Cardiac muscle cell (in vitro differentiated cells and primary cell): Measurements from ENCODE around the gene MUSTN1. TPM values are rescaled to one million over a fixed set of nuclear protein-coding genes. Genes with fewer than 3 reads are reported as not detected.

Experiments
- DNase-seq, 2 donors: peaks; one replicate each; pipeline versions ENCODE4 v3.0.0 to v3.0.0-alpha.2; 2010 to 2017; ENCODE audit warnings: low read depth in 1 of 2, low spot score in 1 of 2
- H3K27ac ChIP-seq: fragments of 200-600 bp; sonication (generic); 2 replicates; pipeline ENCODE4 v1.5.1; 2016
- H3K27me3 ChIP-seq: fragments of 200-600 bp; sonication (generic); 2 replicates; pipeline ENCODE4 v1.6.0; 2016; ENCODE audit warnings: control low read depth
- H3K36me3 ChIP-seq: fragments of 200-600 bp; sonication (generic); 2 replicates; pipeline ENCODE4 v1.5.1; 2016; ENCODE audit warnings: control low read depth
- H3K4me1 ChIP-seq: fragments of 200-600 bp; sonication (generic); 2 replicates; pipeline ENCODE4 v1.8.1; 2017; ENCODE audit warnings: low read depth, mild to moderate bottlenecking, mixed run types
- H3K4me3 ChIP-seq: fragments of 200-600 bp; sonication (generic); 2 replicates; pipeline ENCODE4 v1.5.1; 2016; ENCODE audit warnings: mild to moderate bottlenecking
- H3K9me3 ChIP-seq: fragments of 200-600 bp; sonication (generic); 2 replicates; pipeline ENCODE4 v1.5.1; 2017; ENCODE audit warnings: low read depth, mild to moderate bottlenecking, control low read depth
- polyA plus RNA-seq: library from polyadenylated mRNA; unstranded; fragments of >200 nt; fragmentation: Nextera tagmentation; extraction: Ambion mirVana; gene quantifications from 2 replicates; pipeline ENCODE4 v1.2.1, GENCODE V29; 2016
- total RNA-seq: library from RNA; depleted of rRNA; stranded (reverse); fragments of >200 nt; gene quantifications from 2 replicates; pipeline ENCODE4 v1.2.3, GENCODE V29; 2016
- TF ChIP-seq, protein P1 (sequence below): IDR thresholded peaks from 2 replicates; pipeline ENCODE4 v1.5.1; 2012; ENCODE audit warnings: low read depth, mild to moderate bottlenecking, low read length

Gene MUSTN1
- total and polyA plus RNA-seq, 2 experiments from 2014 or later = not detected

DNA sequence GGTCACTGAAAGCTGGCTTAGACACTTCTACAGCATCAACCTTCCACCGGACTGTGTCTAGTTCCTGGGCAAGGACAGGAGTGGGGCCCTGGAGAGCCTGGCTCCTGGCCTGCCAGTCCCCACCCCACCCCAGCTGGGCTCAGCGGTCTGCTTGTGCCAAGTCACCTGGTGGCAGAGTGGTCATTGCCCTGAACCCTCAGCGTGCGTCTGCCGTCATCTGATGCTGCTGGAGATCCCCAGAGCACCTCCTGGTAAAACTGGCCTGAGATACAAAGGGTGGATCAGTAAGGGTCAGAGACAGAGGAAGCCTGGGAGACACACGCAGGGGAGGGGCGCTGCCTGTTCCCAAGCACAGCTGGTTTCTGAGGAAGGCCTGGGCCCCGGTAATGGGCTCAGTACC is 21.0 kb downstream of the MUSTN1 start:
- Histone ChIP-seq H3K27me3 (no peaks in the 10 kb centered on the region), H3K36me3 (no peaks in the 10 kb centered on the region), H3K4me1 (no peaks in the 10 kb centered on the region), H3K9me3 (no peaks in the 10 kb centered on the region), H3K4me3 (no peak overlapping the region), H3K27ac (no peak overlapping the region)
- no peak for DNase-seq
- TF ChIP-seq, protein P1, sequence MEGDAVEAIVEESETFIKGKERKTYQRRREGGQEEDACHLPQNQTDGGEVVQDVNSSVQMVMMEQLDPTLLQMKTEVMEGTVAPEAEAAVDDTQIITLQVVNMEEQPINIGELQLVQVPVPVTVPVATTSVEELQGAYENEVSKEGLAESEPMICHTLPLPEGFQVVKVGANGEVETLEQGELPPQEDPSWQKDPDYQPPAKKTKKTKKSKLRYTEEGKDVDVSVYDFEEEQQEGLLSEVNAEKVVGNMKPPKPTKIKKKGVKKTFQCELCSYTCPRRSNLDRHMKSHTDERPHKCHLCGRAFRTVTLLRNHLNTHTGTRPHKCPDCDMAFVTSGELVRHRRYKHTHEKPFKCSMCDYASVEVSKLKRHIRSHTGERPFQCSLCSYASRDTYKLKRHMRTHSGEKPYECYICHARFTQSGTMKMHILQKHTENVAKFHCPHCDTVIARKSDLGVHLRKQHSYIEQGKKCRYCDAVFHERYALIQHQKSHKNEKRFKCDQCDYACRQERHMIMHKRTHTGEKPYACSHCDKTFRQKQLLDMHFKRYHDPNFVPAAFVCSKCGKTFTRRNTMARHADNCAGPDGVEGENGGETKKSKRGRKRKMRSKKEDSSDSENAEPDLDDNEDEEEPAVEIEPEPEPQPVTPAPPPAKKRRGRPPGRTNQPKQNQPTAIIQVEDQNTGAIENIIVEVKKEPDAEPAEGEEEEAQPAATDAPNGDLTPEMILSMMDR = no peak

DNA sequence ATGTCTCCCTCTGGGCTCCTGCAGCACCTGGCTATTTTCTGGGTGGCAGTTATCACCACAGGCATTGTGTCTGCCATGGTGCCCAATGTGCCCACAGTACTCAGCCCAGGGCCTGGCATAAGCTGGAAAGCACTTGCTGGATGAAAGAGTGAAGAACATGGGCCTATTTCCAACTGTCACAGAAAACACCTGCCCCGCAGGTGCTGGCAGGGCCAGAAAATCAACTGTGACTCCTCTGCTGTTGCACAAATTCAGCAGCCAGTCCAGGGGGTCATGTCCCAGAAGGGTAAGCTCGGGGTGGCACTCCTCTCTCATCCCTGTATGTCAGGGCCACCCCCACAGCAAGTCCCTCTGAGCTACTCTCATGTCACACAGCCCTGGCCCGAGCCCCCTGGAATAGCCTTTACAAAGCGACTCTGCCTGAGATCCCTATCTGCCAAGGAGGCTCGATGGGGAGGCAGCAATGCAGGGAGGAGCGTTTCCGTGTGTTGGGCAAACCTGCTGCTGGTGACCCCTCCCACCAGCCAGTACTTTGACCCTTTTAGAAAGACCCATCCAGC is 23.3 kb downstream of the MUSTN1 start:
- no peak overlapping the region for H3K4me3 ChIP-seq
- H3K9me3 ChIP-seq = no peaks in the 10 kb centered on the region
- H3K4me1 ChIP-seq = no peaks in the 10 kb centered on the region
- no peaks in the 10 kb centered on the region for H3K36me3 ChIP-seq
- TF ChIP-seq, protein P1 = no peak
- no peak for DNase-seq
- no peak overlapping the region for H3K27ac ChIP-seq
- peaks cover 3% of the 10 kb centered on the region for H3K27me3 ChIP-seq

DNA sequence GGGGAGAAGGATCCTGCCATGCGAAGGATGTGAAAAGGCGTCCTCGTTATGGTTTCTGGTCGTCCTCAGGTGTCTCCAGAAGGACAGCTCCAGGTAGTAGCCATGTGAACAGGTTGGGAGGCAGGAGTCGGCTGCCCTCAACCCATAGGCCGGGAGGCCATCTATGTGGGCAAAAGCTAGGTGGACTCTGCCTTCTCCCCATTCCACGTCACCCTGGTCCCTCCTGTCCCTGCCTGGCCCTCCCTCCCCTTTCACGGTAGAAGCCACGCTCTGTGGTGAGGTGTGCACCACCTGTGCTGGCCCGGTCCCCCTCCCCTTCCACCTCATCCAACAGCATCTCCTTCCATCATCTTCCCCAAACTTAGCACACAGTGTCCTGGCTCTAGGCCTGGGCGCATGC is 23.9 kb downstream of the MUSTN1 start:
- TF ChIP-seq, protein P1 = no peak

DNA sequence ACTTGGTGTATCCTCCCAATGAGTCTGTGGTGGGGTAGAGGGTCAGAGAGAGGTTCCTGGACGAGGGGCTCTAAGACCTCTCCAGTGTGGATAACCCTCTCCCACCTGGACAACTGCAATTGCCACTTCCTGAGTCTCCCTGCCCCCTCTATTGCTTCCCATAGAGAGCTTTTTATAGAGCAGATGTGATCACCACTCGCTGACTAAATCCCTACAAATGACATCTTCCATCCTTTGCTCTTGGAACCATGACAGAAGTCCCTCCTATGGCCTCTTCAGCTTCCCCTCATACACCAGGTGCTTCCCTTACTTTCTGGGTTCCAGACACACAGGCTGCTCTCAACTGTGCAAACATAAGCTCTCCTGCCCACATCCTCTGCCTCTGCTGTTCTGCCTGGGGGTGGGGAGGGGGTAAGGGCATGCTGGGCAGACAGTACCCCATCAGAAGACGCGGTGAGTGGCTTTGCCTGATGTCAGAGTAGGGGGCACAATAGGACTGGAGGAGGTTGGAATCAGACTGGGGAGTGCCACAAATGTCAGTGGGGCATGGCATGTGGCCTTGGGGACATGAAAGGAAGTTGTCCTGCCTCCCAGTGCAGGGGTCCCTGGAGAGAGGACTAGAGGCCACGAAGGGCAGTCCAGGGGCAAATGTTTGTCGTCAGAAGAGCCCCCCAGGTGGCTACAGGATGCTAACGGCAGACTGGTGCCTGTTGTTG is 25.0 kb downstream of the MUSTN1 start:
- DNase-seq = no peak
- Histone ChIP-seq H3K9me3 (no peaks in the 10 kb centered on the region), H3K4me1 (no peaks in the 10 kb centered on the region), H3K4me3 (no peak overlapping the region), H3K36me3 (no peaks in the 10 kb centered on the region), H3K27me3 (peaks cover 3% of the 10 kb centered on the region), H3K27ac (no peak overlapping the region)
- TF ChIP-seq, protein P1 = no peak

More for the DNA sequence above, 23.9 kb downstream of the MUSTN1 start:
- H3K9me3 ChIP-seq = no peaks in the 10 kb centered on the region
- no peak overlapping the region for H3K4me3 ChIP-seq
- no peaks in the 10 kb centered on the region for H3K36me3 ChIP-seq
- no peak overlapping the region for H3K27ac ChIP-seq
- H3K4me1 ChIP-seq = no peaks in the 10 kb centered on the region
- peaks cover 3% of the 10 kb centered on the region for H3K27me3 ChIP-seq
- DNase-seq = no peak

DNA sequence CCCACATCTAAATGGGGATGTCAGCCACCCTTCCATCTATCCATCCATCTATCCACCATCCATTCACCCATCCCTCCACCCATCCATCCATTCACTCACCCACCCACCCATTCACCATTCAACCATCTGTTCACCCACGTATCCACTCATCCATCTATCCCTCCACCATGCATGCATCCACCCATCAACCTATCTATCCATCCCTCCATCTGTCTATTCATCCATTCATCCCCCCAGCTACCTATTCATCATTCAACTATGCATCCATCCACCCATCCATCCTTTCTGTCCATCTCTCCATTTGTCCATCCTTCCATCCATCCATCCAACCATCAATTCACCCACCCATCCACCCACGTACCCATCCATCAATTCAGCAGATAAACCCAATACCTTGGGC is 25.7 kb downstream of the MUSTN1 start:
- Histone ChIP-seq H3K27me3 (peaks cover 3% of the 10 kb centered on the region), H3K27ac (no peak overlapping the region), H3K9me3 (no peaks in the 10 kb centered on the region), H3K4me1 (no peaks in the 10 kb centered on the region), H3K4me3 (no peak overlapping the region), H3K36me3 (no peaks in the 10 kb centered on the region)
- DNase-seq = no peak
- TF ChIP-seq, protein P1 = no peak
